K562 (cell line): Measurements from ENCODE around the gene MYADML2. TPM values are rescaled to one million over a fixed set of nuclear protein-coding genes. Genes with fewer than 3 reads are reported as not detected.

Source experiments
- ATF3 ChIP-seq, 2 experiments: fragments of 450-650 bp in 1 of 2; sonication (generic) in 1 of 2; formaldehyde crosslinking in 1 of 2; IDR thresholded peaks in 1 of 2; conservative IDR thresholded peaks in 1 of 2; 2 replicates each; pipeline versions ENCODE4 v1.6.1 to v1.8.1; 2016 to 2023; ENCODE audit warnings: mild to moderate bottlenecking in 2 of 2, moderate library complexity in 2 of 2, inconsistent platforms in 1 of 2, missing genetic modification reagents in 1 of 2
- BRD9 ChIP-seq: fragments of 450-650 bp; IDR thresholded peaks from 2 replicates; pipeline ENCODE4 v1.6.1; 2018; ENCODE audit warnings: low read depth; ENCODE audit not compliant: partially characterized antibody
- CBFB ChIP-seq: sonication (generic); formaldehyde crosslinking; IDR thresholded peaks from 2 replicates; pipeline ENCODE4 v1.4.0; 2020; ENCODE audit warnings: mild to moderate bottlenecking, missing genetic modification reagents
- CSDE1 ChIP-seq, 2 experiments: fragments of 450-650 bp; IDR thresholded peaks; 2 replicates each; pipeline ENCODE4 v1.6.1; 2016; ENCODE audit warnings: mild to moderate bottlenecking in 1 of 2
- CTCF ChIP-seq, 3 experiments: IDR thresholded peaks in 2 of 3; conservative IDR thresholded peaks in 1 of 3; 2 replicates each; pipeline ENCODE4 v1.5.1; 2011 to 2012; ENCODE audit warnings: low read length in 3 of 3, mild to moderate bottlenecking in 3 of 3, control low read depth in 2 of 3, improper control_type of control experiment in 1 of 3, inconsistent platforms in 1 of 3, low read depth in 1 of 3, mixed read lengths in 1 of 3, moderate library complexity in 1 of 3; ENCODE audit not compliant: insufficient read depth in 2 of 3
- DIDO1 ChIP-seq: fragments of 450-650 bp; IDR thresholded peaks from 2 replicates; pipeline ENCODE4 v1.6.1; 2016; ENCODE audit warnings: low read depth, missing biosample characterization, missing genetic modification characterization
- E4F1 ChIP-seq: fragments of 250-450 bp; sonication (Bioruptor Pico); IDR thresholded peaks from 2 replicates; pipeline ENCODE4 v1.5.0; 2021; ENCODE audit warnings: mild to moderate bottlenecking, borderline replicate concordance
- HOXB6 ChIP-seq: fragments of 250-450 bp; sonication (Bioruptor Pico); IDR thresholded peaks from 2 replicates; pipeline ENCODE4 v1.5.1; 2022; ENCODE audit warnings: mild to moderate bottlenecking, borderline replicate concordance
- KDM2B ChIP-seq: fragments of 250-450 bp; sonication (Bioruptor Pico); IDR thresholded peaks from 2 replicates; pipeline ENCODE4 v1.8.0; 2021; ENCODE audit warnings: mild to moderate bottlenecking, moderate library complexity
- MITF ChIP-seq: IDR thresholded peaks from 2 replicates; pipeline ENCODE4 v1.6.1; 2014; ENCODE audit warnings: antibody characterized with exemption
- NCOA6 ChIP-seq: fragments of 450-650 bp; IDR thresholded peaks from 2 replicates; pipeline ENCODE4 v1.6.1; 2017; ENCODE audit warnings: mild to moderate bottlenecking
- PYGO2 ChIP-seq: fragments of 450-650 bp; IDR thresholded peaks from 2 replicates; pipeline ENCODE4 v1.6.1; 2016; ENCODE audit warnings: mild to moderate bottlenecking, missing genetic modification characterization, moderate library complexity, missing compliant biosample characterization
- SMAD2 ChIP-seq: fragments of 150-350 bp; IDR thresholded peaks from 2 replicates; pipeline ENCODE4 v1.6.1; 2014; ENCODE audit warnings: low read depth, mild to moderate bottlenecking, low read length
- SMAD4 ChIP-seq: fragments of 250-450 bp; sonication (Bioruptor Pico); conservative IDR thresholded peaks from 2 replicates; pipeline ENCODE4 v1.8.0; 2021; ENCODE audit warnings: inconsistent platforms, mild to moderate bottlenecking, moderate library complexity
- ZBTB43 ChIP-seq: sonication (generic); formaldehyde crosslinking; IDR thresholded peaks from 2 replicates; pipeline ENCODE4 v1.8.0; 2023; ENCODE audit warnings: mild to moderate bottlenecking, missing genetic modification reagents
- ZBTB9 ChIP-seq: fragments of 450-650 bp; formaldehyde crosslinking; IDR thresholded peaks from 2 replicates; pipeline ENCODE4 v1.4.0; 2020; ENCODE audit warnings: mild to moderate bottlenecking, moderate library complexity
- ZEB2 ChIP-seq: fragments of 450-650 bp; IDR thresholded peaks from 2 replicates; pipeline ENCODE4 v1.6.1; 2016
- ZNF76 ChIP-seq: fragments of 250-450 bp; sonication (Bioruptor Pico); IDR thresholded peaks from 2 replicates; pipeline ENCODE4 v1.4.0; 2020; ENCODE audit warnings: mild to moderate bottlenecking, moderate library complexity, borderline replicate concordance
- polyA plus RNA-seq, 8 experiments: library from polyadenylated mRNA; depleted of rRNA in 4 of 8; stranded (reverse) in 5 of 8; unstranded in 3 of 8; fragments of >200 nt; fragmentation: Nextera tagmentation in 2 of 8; fragmentation: Illumina TruSeq in 1 of 8; extraction: Ambion mirVana in 2 of 8; extraction: Trizol in 1 of 8; gene quantifications; 2 replicates each; pipeline versions ENCODE4 v1.2.1 to v1.2.3, GENCODE V29; 2011 to 2014; ENCODE audit warnings: inconsistent platforms in 1 of 8, missing spikeins in 1 of 8
- total RNA-seq, 7 experiments: library from RNA; depleted of rRNA in 6 of 7; stranded (reverse); fragments of >200 nt in 6 of 7; fragmentation: Illumina TruSeq in 2 of 7; extraction: Trizol in 2 of 7; gene quantifications; 2 replicates each; pipeline versions ENCODE4 v1.2.1 to v1.2.3, GENCODE V29; 2011 to 2021; ENCODE audit warnings: low replicate concordance in 1 of 7

MYADML2 gene
- total and polyA plus RNA-seq, 9 of the 15 experiments (the other 6 are each of a cell fraction or from before 2014, with no cell fraction given): not detected

GRCh38 chr17:81961087-81961511, 14.1 kb upstream of the MYADML2 start, which contains the start of gene NOTUM (continued):
- TF ChIP-seq CTCF (IDR thresholded peaks at IDR 0.05 in 2 of 3, conservative IDR thresholded peaks at IDR 0.05 in 1 of 3; ENCODE audit: insufficient read depth in 2 of 3, low read depth in 1 of 3, low read length in 3 of 3) (peak in 2 of 3 experiments; percentile 46 to 64; a peak in 4 of 6 replicates), CBFB (no peak), PYGO2 (tag) (no peak), ATF3 (IDR thresholded peaks at IDR 0.05) (no peak), ATF3 (CRISPR knock-in tag; conservative IDR thresholded peaks at IDR 0.05) (no peak), KDM2B (no peak), ZNF76 (CRISPR knock-in tag) (no peak), ZBTB43 (CRISPR knock-in tag) (no peak), SMAD2 (no peak), ZEB2 (no peak), E4F1 (CRISPR knock-in tag) (no peak), SMAD4 (CRISPR knock-in tag) (peak; percentile 57; the same call in 1 of the 2 replicates), BRD9 (no peak), NCOA6 (no peak), ZBTB9 (CRISPR knock-in tag) (no peak), MITF (no peak), HOXB6 (CRISPR knock-in tag) (no peak), DIDO1 (tag) (no peak), CSDE1 (IDR thresholded peaks at IDR 0.05) (no peak)
